Stimulated activated CD4-positive, alpha-beta T cell treated with anti-CD3 and anti-CD28 coated beads, Interleukin-15, amount 100 ng/mL, for 1 hour (primary cell): ENCODE measurements around the gene N4BP2.
"Not testable (repeated sequence)": the region's sequence is repeated elsewhere in the genome, so short reads cannot be mapped to it uniquely, and the experiment has no call there.

Source experiments
- DNase-seq, 2 donors: peaks; one replicate each; pipeline ENCODE4 v3.0.0-alpha.2; 2020; ENCODE audit warnings: low read depth in 1 of 2, low spot score in 1 of 2

Gene N4BP2

DNA sequence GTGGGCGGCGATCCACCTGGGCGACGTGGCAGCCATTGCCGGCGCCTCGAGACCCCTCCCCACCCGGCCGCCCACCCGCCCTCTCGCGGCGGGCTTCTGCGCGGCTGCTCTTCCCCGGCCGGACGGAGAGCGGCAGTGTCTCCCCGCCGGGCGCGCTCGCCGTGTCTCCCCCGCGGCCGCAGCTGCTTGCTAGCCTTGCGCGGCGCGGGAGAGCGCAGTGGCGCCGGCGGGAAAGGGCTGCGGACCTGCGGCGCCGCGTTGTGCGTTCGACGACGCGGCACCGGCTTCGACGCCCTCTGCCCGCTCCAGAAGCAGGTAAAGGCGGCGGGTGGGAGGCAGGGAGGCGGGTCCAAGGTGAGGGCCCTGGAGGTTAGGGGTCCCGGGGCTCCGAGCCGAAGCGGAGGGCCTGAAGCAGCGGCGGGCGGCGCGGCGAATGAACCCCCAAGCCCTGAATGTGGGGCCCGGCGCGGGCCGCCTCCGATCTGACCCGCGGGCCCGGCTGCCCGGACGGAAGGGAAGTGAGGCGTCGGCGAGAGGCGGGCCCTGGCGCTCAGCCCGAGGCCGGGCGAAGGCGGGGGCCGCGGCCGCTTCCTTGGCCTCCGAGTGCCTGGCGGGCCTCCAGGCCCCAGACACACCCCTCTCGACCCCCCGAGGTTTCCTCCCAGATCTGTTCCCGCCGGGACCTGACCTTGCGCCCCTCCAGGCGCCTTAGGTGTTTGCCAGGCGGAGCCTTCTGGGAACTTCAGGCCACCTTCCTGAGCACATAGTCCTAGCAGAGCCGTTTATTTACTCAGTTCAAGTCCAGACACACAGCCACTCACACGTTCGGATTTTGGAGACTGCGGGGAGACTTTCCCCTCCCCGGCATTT, at the start of gene N4BP2:
Gene N4BP2, plus strand, starts transcription at position 135 of the 870 bp plus-strand sequence. CDS start 40,491 bp downstream, outside the sequence.
- peak; percentile 57 to 67 for DNase-seq

GRCh38 chr4:40016007-40016406, 40.6 kb upstream of the N4BP2 start:
- DNase-seq: no peak

- no peak for DNase-seq
These were observed 36.4 kb upstream of the N4BP2 start for GRCh38 chr4:40020221-40020620.

DNA sequence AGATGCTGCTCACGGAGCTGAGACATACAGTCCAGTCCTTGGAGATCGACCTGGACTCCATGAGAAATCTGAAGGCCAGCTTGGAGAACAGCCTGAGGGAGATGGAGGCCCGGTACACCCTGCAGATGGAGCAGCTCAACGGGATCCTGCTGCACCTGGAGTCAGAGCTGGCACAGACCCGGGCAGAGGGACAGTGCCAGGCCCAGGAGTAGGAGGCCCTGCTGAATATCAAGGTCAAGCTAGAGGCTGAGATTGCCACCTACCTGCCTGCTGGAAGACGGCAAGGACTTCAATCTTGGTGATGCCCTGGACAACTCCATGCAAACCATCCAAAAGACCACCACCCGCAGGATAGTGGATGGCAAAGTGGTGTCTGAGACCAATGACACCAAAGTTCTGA, 35.5 kb upstream of the N4BP2 start:
- not testable (repeated sequence) for DNase-seq

- DNase-seq: not testable (repeated sequence)
These were observed 32.6 kb upstream of the N4BP2 start for GRCh38 chr4:40024049-40024448.

DNA sequence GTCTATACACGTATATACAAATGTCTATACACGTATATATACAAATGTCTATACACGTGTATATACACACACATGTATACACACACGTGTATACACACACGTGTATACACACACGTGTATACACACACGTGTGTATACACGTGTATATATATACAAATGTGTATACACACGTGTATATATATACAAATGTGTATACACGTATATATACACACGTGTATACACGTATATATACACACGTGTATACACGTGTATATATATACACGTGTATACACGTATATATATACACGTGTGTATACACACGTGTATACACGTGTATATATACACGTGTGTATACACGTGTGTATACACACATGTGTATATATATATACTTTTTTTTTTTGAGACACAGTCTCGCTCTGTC, 23.9 kb upstream of the N4BP2 start:
- DNase-seq: no peak

GRCh38 chr4:40033613-40034012, 23.0 kb upstream of the N4BP2 start:
- DNase-seq: no peak

DNA sequence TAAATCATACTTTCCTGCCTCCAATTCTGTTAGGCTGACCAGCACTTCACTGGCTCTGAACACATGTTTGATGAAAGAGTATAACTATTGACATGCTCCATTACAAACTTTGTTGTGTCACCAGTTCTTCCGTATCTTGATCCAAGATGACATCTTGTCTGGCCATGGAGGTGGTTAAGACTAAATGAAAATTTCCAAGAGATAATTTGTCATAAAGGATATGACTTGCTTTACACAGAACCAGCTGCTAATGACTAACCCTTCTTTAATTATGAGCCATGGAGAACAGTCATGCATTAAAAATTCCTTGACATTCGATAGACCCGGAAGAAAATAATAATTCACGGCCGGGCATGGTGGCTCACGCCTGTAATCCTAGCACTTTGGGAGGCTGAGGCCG, 17.7 kb upstream of the N4BP2 start:
- DNase-seq: no peak

DNA sequence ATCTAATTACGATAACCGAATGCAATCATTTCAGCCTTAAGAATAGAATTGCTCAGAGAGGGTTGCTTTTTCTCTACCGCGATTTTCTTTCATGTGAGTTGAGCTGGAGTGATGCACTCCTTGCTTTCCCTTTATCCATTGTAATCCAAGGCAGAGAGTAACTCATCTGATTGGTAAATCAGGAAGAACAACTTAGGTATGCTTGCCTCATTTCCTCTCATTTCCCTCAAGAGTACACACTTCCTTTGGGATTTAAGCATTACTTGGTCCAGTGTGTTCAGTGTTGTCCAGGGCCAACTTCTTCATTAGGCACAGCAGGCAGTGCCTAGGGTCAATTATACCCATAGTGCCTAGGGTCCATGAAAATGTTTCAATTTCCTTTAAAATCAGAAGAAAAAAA, 15.7 kb upstream of the N4BP2 start:
- DNase-seq: no peak

- no peak for DNase-seq
These were observed 12.9 kb upstream of the N4BP2 start for GRCh38 chr4:40043786-40044185.

DNA sequence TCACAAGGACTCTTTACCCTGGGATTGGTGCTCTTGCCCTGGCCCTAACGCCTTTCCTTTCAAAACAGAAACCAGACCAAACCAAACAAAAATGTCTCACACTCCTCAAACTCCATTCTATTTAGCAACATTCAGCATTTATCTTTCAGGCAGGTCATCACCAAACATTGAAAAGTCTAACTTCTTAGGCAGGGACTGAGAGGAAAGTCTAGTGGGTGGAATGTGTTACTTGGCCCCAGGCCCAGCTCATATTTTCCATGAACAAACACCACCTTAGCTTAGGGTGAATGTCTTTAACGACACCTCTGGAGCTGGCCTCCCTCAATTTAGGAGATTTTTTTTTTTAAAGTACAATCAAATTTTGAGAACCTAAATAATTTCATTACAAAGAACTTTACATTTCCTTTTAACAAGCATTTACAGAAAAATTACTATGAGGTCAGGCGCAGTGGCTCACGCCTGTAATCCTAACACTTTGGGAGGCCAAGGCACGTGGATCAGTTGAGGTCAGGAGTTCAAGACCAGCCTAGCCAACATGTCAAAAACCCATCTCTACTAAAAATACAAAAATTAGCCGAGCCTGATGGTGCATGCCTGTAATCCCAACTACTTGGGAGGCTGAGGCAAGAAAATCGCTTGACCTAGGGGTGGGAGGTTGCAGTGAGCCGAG, 10.2 kb upstream of the N4BP2 start:
- DNase-seq: no peak

GRCh38 chr4:40053161-40053560, 3.5 kb upstream of the N4BP2 start:
- no peak for DNase-seq

GRCh38 chr4:40055511-40055862, 1.2 kb upstream of the N4BP2 start:
- DNase-seq: peak in 1 of 2 donors; percentile 18

- peak in 1 of 2 donors; percentile 27 for DNase-seq
These were observed 561 bp upstream of the N4BP2 start for GRCh38 chr4:40055863-40056715.

DNA sequence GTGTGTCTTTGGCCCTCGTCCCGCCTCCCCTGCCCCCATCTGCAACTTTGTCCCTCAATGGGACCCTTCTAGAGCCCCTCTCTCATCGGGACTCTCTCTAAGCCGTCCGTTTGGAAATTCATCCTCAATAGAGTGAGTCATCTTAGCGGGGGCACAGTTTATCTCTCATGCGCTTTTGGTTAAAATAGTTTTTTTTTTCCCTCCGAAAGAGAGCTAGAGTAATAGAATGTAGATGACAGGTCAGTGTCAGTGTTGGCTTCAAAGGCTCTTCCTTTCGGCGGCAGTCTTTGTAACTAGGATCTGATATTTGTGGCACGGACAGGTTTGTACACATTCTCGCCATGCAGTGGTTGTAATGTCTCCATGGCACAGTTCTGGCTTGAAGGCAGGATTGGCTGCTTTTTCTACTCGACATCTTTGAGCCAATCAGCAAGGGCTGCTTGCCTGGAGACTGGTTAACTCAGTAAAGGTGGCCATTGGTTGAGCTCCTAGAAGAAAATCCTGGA, 989 bp downstream of the N4BP2 start:
- peak; percentile 22 to 38 for DNase-seq

DNA sequence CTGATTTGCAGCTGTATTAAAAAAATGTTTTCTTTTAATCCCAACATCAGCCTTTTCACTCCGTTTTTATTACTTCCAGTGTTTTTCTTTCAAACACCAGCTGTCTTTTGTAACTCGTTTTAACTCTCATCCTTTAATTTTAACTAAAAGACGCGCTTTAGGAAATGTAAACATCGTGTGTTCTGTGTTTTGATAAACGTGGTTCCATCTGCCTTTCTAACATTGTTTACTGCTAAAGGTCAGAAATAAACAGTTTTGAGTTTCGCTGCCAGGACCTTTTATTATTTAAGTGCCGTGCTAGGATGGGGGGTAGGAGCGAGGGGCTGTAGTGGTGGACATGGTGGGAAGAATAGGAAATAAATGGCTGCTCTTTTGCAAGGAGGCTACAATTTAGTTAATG, 1.5 kb downstream of the N4BP2 start:
- DNase-seq: no peak

- no peak for DNase-seq
These were observed 2.2 kb downstream of the N4BP2 start for GRCh38 chr4:40058854-40059253.

DNA sequence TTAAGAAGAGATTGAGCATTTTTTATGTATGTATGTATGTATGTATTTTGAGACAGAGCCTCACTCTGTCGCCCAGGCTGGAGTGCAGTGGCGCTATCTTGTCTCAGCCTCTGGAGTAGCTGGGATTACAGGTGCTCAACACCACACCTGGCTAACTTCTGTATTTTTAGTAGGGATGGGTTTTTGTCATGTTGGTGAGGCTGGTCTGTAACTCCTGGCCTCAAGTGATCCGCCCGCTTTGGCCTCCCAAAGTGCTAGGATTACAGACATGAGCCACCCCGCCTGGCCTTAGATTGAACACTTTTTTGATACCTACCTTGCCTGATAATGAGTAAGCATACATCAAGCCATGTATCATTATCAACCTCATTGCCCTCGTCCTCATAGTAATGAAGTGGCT, 2.7 kb downstream of the N4BP2 start:
- no peak for DNase-seq

GRCh38 chr4:40065010-40065409, 8.4 kb downstream of the N4BP2 start:
- DNase-seq: no peak

- no peak for DNase-seq
These were observed 10.0 kb downstream of the N4BP2 start for GRCh38 chr4:40066651-40067050.

- DNase-seq: no peak
These were observed 13.7 kb downstream of the N4BP2 start for GRCh38 chr4:40070387-40070786.
